NCI-H526 treated with DMSO at 0.1 percent for 48 hours (cell line): ENCODE results near the gene RBM42.
"Not testable (repeated sequence)": the region's sequence is repeated elsewhere in the genome, so short reads cannot be mapped to it uniquely, and the experiment has no call there.

Experiments
- DNase-seq: peaks from one replicate; lab custom pipeline; 2025; lab: John Stamatoyannopoulos, UW

Gene RBM42, protein sequence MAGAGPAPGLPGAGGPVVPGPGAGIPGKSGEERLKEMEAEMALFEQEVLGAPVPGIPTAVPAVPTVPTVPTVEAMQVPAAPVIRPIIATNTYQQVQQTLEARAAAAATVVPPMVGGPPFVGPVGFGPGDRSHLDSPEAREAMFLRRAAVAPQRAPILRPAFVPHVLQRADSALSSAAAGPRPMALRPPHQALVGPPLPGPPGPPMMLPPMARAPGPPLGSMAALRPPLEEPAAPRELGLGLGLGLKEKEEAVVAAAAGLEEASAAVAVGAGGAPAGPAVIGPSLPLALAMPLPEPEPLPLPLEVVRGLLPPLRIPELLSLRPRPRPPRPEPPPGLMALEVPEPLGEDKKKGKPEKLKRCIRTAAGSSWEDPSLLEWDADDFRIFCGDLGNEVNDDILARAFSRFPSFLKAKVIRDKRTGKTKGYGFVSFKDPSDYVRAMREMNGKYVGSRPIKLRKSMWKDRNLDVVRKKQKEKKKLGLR

GRCh38 chr19:35628565-35629331 lies at the start of gene RBM42:
RBM42 (plus strand) TSS chr19:35629036; CDS start chr19:35629154, 118 bp downstream.
- peak; percentile 97 for DNase-seq

- DNase-seq, result no peak
These were observed 46.1 kb upstream of the RBM42 start for GRCh38 chr19:35582760-35583159.

DNA sequence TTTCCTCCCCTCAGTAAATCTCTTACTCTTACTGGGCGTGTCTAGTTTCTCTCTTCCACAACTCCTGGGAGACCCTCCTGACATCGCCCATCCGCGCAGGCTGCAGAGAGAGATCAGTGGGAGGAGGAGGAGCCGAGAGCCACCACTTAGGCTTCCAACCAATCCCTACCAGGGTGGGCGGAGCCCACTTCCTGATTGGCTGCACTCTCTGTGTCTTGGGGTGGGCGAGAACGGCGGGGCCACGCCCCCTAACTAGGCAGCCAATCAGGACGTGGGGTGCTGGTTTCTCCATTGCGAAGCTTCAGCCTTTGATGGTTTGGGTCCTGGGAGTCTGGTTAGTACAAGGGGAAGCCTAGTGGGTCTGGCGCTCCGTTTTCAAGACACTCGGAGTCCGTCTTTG lies 43.0 kb upstream of the RBM42 start, which contains the start of gene PMIS2:
TSS of gene PMIS2 (plus strand) at position 326 of the 400 bp plus-strand sequence. CDS start 87 bp downstream, outside the sequence.
- DNase-seq, result no peak

GRCh38 chr19:35587321-35587720 lies 41.5 kb upstream of the RBM42 start:
- DNase-seq, result no peak

GRCh38 chr19:35590875-35591274 lies 38.0 kb upstream of the RBM42 start:
- DNase-seq, result no peak

- peak; percentile 56 for DNase-seq
These were observed 36.6 kb upstream of the RBM42 start for GRCh38 chr19:35592226-35592625.

GRCh38 chr19:35595026-35595425 lies 33.8 kb upstream of the RBM42 start:
- DNase-seq, result not testable (repeated sequence)

- no peak for DNase-seq
These were observed 32.9 kb upstream of the RBM42 start for GRCh38 chr19:35595928-35596327.

- DNase-seq, result no peak
These were observed 32.4 kb upstream of the RBM42 start for GRCh38 chr19:35596366-35596999.

DNA sequence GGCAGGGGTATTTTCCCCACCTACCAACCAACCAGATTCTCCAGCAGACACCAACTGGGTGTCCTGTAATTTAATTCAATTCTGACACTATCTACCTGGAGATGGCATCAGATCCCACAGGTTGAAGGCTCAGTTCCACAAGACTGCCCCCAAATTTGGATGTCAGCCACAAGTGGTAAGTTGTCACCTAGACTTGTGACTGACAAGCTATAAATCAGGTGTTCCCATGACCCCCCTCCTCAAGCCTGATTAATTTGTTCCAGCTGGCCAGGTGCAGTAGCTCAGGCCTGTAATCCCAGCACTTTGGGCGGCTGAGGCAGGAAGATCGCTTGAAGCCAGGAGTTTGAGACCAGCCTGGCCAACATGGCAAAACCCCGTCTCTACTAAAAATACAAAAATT lies 26.9 kb upstream of the RBM42 start:
- DNase-seq, result no peak

- not testable (repeated sequence) for DNase-seq
These were observed 24.4 kb upstream of the RBM42 start for GRCh38 chr19:35604436-35604835.

- DNase-seq, result not testable (repeated sequence)
These were observed 21.7 kb upstream of the RBM42 start for GRCh38 chr19:35607170-35607569.

- DNase-seq, result no peak
These were observed 21.2 kb upstream of the RBM42 start for GRCh38 chr19:35607661-35608060.

- no peak for DNase-seq
These were observed 20.6 kb upstream of the RBM42 start for GRCh38 chr19:35608251-35608650.

DNA sequence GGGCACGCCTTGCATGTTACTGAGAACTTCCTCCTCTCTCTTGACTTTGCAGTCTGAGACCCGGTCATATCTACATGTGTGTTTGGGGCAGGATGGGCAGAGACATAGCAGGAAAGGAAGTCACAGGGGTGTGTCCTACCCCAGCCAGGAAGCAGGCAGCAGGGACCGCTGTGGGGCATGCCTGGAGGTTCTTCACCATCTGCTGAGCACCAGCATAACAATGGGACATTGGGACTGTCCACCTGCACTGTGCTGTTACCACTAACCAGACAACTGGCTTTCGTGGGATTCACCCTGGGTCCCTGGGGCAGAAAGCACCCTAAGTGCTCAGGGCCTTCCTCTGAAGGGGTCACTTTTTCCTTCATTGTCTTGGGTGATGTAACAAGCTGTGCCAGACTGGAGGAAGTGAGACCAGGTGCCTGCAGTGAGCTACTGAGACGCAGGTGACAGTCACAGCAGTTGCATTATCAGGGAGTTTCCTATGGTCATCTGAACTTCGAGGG lies 18.9 kb upstream of the RBM42 start:
- DNase-seq, result no peak

GRCh38 chr19:35612224-35612558 lies 16.6 kb upstream of the RBM42 start:
- DNase-seq, result no peak

DNA sequence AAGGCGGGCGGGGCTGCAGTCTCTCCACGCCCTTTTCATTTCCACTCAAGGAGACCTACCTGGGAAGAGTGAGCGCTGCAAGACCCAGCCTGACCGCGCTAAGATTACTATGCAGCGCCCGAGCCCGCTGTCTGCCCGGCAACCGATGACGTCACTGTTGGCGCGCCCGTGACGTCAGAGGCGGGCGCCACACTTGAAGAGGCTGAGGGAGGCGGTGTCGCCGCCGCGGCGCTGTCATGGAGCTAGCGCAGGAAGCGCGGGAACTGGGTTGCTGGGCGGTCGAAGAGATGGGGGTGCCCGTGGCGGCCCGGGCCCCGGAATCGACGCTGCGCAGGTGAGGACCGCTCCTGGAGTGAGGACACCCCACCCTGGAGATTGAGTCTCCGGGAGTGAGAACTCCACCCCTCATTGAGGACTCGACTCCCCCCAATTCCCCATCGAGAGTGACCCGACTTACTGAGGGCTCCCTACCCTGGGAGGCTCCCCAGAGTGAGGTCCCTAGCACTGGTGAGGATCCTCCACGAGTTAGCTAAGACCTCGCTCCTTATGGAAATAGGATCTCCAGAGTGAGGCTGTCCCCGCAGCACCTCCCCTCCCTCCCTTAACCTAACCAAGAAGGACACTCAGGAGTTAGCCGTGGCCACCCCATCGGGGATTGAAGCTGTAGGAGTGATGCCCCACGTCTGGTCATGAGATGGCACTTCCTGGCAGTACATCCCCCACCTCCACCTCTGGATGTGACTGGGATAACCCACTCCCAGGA lies 16.1 kb upstream of the RBM42 start, which contains the start of gene HAUS5:
TSS of gene HAUS5 (plus strand) at position 177 of the 763 bp plus-strand sequence. CDS start at position 237, 60 bp downstream.
- DNase-seq, result peak; percentile 94

- DNase-seq, result no peak
These were observed 15.3 kb upstream of the RBM42 start for GRCh38 chr19:35613574-35613973.

- no peak for DNase-seq
These were observed 13.8 kb upstream of the RBM42 start for GRCh38 chr19:35615036-35615435.

- no peak for DNase-seq
These were observed 10.0 kb upstream of the RBM42 start for GRCh38 chr19:35618857-35619256.

- no peak for DNase-seq
These were observed 9.4 kb upstream of the RBM42 start for GRCh38 chr19:35619290-35619923.
